DOHH2 (cell line): ENCODE results near the gene UBAP1L.

Experiments used
- CTCF ChIP-seq: fragments of 200-600 bp; sonication (generic); IDR thresholded peaks from one replicate; pipeline ENCODE4 v1.5.1; 2014; ENCODE audit warnings: antibody characterized with exemption, mild to moderate bottlenecking, low read depth, low read length; ENCODE audit not compliant: poor library complexity, severe bottlenecking
- EZH2phosphoT487 ChIP-seq: fragments of 200-600 bp; sonication (generic); IDR thresholded peaks from 2 replicates; pipeline ENCODE4 v1.6.1; 2017; ENCODE audit warnings: borderline replicate concordance, mild to moderate bottlenecking, antibody characterized with exemption, low read length, moderate library complexity, mixed read lengths

DNA sequence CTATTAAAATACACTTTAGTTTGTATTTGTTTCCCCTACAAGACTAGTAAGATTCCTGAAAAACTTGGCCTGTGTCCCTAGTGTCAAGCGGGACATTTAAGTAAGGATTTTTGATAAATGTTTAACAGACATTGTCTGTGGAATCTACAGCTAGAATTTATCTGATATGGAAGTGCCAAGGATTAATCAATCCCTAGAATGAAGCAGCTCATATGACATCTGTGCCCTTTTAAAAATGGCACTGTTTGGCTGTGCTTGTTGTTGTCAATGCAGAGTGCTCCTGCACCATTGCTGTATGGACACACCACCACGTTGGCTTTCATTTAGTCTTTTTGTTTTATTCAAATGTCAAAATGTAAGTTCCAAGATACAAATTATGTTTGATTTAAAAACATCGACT lies 32.9 kb upstream of the UBAP1L start:
- TF ChIP-seq CTCF (no peak), EZH2phosphoT487 (no peak)
